GM21786 (cell line): ENCODE data around the gene TF.

Experiments
- ATAC-seq: cut with Tn5 transposase; IDR thresholded peaks from one replicate; pipeline ENCODE4 v1.9.1; 2021; ENCODE audit not compliant: unreplicated experiment

The TF gene

DNA sequence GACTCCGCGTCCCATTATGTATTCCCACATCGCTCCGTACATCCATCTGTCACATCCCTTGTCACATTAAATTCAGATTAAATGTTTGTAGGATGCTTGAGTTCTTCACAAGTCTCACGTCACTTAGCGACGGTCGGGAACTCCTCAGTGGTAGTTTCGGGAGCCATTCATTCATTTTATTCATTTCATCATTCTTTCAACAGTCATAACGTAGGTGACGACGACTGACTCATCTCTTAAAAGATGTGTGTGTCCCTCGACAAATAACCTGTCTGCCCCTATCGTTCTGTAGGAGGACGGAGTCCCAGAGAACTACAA lies 59.1 kb downstream of the TF start:
- no peak for ATAC-seq

DNA sequence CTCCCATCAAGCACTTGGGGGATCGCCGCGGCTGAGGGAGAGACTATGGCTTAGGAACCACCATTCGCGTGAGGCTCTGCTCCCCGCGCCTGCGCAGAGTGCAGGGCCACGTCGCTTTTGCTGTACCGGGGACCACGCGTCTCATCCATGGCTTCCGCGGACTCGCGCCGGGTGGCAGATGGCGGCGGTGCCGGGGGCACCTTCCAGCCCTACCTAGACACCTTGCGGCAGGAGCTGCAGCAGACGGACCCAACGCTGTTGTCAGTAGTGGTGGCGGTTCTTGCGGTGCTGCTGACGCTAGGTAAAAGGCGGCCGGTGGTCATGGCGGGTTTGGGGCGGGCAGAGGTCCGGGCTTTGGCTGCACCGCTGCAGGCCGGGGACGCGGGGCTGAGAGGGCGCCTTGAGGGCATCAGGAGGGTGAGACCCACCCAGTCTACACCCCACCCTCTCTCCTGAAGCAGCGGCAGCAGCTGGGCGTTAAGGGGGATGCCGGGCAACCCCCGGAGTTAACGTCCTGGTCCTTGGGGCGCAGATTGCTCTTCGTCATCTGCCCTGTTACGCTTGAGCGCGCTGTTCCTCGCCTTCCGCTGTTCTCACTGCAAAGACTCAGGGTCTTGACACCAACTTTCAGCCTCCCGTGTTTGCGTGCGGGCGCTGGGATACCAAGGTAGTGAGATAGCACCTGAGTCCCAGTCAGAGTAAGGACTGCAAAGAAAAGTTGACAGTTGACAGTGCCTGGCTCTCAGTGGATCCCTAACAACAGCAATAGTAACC lies 59.7 kb downstream of the TF start, which contains the start of gene SRPRB:
Gene SRPRB (plus strand): TSS at position 114 of the 774 bp plus-strand sequence. CDS start 34 bp downstream, at position 148.
- peak; percentile 96 for ATAC-seq

DNA sequence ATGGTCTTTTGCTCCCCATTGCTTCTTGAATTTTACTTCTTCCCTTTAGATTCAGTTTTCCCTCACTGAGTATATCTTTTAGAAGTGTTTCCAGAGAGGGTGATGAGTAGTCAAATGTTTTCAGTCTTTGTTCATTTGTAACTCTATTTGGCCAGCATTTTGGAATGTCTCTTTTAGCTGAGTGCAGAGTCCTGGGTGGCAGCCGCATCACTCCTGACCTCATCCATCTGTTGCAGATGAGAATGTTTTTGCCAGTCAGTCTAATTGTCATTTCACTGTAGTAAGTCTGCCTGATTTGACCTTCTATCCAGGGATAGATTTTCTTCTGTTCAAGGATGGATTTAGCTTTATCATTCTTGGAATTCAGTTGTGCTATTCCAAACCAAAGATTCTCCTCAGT lies 66.7 kb downstream of the TF start:
- no peak for ATAC-seq

DNA sequence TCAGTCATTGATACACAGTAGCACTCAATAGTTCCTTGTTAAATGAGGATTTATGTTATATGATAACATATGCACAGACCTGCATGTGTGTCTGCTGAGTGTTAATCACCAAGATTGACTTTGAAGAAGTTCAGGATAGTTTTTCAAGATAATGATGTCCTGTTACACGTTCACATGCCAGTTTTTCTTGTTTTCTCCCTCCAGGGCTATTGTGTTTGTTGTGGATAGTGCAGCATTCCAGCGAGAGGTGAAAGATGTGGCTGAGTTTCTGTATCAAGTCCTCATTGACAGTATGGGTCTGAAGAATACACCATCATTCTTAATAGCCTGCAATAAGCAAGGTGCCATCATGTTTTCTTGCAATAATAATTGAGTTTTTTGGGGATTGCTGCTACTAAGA lies 69.2 kb downstream of the TF start:
- ATAC-seq, result no peak

DNA sequence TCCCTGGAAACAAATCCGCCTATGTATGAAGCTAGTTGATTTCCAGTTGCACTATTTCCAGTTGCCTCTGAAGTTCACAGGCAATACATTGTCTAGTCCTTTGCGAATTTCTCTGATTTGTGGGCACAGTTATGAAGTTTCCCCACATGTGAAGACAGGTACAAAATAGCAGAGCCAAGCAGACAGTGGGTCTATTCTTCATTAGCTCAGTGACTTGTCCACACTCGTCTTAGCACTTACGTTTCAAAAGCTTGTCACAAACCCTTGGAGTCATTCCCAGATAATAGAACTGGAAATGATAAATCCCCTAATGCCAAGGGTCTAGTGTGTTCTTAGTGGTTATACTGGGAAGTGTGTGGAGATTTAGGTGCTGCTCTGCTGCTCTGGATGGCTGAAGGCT lies 73.9 kb downstream of the TF start:
- no peak for ATAC-seq

DNA sequence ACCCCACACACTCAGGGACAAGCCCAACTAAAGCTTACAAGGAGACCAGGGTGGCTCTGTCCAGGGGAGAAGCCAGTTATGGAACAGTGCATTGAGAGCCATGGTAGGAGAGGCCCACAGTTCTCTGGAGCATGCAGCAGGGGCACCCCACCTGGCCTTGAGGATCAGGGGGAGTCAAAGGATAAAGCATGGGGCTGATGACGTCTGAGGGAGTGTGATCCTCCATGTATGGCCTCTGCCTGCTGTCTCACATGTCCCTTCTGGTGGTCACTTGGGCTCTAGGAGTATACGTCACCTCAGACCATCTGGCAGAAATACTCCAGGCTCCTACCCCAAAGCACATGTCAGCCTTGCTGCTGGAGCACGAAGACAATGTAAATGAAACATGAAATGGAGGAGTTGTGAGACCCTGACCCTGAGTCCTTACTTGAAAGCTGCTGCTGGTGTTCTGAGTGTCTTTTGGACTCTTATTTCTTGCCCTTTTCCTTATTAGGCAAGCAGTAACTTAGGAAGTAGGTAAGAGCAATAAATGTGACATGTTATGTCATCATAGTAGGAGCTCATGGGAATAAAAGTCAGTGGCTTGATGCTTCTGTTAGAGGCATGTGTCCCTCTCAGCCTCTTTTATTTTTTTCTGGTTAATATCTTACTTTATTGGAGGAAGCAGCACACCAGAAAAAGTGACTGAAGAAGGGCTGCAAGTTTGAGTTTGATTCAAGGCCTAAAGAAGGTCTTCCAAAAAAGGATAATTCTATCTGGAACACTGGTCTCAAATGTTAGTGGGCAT lies 74.9 kb downstream of the TF start:
- ATAC-seq, result no peak

DNA sequence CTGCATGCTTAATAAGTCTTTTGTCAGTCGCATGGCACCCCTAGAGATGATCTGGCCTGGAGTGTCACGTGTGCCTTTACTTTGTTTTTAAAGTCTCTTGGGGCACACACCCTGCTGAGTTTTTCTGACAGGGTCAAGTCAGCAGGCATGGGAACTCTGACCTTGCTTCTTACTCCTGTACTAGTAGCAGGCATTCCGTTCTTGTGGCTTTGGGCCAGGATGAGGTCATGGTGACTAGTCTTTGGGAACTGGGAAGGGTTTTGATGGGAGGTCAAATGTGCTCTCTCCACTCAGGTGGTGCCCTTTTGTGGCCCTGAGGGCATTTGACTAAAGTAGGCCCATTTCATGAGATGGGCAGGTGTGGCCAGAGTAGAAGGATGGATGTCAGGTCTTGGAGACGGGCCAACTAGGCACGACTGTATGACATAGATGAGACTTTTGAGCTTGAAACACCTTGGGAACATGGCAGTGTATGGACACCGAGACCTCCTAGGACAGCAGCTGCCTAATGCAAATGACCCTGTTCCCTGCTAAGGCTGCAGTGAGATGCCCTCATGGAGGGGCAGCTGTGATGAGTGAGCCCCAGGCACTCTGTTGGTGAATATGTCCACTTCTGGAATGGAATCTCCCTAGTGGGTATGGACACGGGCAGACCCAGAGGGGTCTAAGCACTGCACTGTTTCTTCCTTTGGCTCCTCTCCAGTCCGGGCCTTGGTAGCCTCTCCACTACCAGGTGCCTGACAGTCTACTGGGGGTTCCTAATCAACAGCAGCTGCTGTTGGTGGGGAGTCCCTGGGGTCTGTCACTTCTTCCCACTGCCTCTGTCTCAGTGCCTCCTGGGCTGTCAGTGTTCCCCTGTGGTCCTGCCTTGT lies 75.8 kb downstream of the TF start:
- no peak for ATAC-seq

DNA sequence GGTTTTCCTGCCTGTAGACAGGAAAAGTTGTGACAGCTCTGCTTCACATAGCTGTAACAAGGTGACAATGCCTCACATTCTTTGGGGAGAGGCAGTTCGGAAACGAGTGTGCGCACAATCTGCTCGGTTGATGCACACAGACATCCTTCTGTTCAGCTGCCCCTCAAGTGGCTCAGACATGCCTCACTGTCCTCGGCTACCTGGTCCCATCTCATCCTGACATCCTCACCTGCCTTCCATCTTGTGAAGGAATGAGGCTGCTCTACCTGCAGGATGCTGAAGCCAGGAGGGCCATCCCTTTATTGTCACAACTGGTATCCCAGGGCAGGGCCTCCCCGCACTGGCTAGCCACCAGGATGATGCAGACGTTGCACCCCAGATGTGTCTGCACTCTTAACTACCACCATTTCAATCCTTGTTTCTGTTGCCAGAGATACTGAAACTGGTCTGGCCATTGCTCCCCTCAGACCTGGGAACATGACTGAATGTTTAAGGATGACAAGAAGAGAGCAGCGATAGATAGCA lies 78.8 kb downstream of the TF start:
- ATAC-seq, result no peak

DNA sequence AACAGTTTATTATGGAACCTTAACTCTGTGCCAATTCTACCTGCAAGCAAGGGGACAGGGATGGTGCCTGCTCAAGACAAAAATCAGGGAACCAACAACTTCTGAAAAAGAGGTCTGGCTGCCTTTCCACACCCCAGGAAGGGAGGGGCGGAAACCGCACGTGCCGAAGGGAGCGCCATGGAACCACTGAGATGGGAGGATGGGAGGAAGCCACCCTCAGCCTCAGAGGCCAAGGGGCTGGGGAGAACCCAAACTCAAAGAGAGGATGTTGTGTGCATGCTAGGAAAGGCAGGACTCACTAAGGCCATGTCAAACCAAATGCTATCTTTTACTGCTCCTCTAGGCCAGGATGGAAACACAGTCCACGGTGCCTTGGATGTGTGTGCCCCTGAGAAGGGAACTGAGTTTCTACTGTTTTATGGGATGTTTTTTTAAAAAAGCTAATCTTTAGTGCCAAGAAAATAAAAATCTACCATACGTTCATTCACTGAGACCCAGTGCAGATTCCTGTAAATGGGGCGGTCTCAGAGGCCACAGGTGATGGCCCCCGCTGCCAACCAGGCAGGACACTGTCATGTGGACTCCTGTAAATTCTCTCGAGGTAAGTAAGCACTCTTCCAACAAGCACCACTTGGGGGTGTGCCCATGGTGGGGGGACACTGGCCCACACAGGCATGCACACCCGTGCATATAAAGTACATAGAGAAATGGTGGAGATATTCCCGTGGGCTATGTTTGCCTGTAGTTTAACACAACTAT lies 80.0 kb downstream of the TF start:
- no peak for ATAC-seq

DNA sequence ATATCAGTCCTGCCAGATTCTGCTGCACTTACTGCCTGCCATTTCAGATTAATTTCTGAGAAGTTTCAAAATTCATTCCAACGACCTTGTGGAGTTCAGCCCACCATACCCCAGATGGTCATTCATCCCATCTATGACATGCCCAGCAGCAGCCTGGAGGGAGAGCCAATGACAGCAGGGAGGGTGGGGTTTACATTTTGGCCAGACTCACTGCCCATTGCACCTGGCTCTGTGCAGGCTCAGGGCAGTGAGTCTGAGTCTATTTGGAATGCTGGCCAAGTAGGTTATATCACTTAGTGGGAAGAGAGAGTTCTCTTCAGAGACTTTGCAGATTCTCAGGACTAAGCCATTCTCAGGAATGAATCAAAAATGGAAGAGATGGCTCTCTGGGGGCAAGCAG lies 80.9 kb downstream of the TF start:
- no peak for ATAC-seq

DNA sequence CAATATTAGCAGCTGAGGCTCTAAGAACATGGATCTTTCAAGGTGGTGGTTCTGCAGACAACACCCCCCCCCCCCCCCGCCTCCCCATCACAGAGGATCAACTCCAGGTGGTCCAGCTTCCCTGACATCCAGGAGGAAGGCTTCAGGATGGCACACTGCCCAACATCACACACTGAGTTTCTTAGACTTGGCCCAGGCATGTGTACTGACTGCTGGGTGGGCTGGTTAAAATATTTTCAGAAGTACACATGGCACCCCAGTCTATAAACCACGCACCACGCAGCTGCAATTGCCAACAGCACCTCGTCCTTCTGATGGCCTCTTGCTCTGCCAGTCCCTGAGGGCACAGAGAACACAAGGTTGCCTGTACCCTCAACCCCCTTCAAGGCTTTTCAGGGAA lies 81.5 kb downstream of the TF start:
- no peak for ATAC-seq

DNA sequence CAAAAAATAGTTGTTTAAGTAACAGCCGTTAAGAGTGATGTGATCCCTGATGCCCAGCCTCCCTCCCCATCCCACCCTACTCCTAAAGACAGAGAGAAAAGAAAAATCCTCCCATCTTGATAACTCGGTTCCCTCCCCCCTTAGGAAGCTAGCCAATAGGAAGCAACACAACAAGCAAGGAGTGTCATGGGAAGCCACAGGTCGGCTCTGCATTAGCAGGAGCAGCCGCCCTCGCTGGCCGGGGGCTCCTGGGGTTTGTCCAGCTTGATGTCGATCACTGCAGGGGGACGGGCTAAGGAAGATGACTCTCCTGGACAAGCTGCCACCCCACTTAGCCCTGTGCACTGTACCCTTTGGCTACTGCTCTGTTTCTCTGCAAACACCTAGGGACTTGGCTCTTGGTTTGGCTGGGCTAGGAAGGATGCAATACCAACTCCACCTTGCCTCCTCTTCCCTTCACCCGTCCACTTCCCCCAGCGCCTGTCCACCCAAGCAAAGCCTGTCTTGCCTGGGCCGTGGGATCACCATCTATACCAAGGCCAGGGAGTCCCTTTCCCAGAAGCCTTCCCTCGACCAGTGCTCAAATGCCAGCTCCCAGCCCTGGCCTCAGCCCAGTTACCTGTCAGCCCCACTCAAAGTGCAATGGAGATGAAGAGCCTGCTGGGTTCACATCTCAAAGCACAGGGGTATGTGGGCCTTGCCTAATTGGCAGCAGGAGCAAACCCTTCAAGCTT lies 82.5 kb downstream of the TF start:
- ATAC-seq, result no peak

DNA sequence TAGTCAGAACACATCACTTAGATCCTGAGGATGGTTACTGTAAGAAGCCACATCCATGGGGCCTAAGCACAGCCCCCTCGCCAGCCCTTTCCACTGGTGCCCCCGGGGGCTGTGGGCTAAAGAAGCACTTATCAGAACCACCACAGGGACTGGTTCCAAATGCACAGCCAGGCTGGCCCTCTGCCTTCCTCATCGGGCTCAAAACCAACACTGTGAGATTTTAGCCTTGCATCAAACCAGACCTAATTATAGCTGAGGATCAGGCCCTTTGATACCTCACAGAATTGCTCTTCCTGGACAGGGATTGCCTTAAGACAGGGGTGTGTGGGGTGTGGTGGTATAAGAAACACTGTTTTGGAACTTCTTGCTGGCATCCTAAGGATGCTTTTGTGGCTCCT lies 83.1 kb downstream of the TF start:
- ATAC-seq, result no peak

DNA sequence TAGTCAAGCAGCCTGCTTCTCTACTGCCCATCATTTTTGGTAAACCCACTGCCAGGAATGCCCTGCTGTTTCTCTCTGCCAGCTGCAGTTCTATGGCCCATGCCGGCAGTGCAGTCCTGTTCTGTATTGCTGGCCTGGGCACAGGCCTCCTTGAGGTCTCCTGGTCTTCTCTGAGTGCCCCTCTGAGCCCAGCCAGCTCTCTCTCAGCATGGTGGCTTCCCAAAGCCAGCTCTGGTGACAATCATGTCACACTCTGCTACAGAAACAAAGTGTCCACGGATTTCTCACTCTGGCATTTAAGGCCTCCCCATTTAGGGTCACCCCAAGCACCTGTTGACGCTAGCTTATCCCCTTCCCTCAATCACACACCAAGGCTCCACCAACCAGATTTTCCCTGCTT lies 83.9 kb downstream of the TF start:
- no peak for ATAC-seq

DNA sequence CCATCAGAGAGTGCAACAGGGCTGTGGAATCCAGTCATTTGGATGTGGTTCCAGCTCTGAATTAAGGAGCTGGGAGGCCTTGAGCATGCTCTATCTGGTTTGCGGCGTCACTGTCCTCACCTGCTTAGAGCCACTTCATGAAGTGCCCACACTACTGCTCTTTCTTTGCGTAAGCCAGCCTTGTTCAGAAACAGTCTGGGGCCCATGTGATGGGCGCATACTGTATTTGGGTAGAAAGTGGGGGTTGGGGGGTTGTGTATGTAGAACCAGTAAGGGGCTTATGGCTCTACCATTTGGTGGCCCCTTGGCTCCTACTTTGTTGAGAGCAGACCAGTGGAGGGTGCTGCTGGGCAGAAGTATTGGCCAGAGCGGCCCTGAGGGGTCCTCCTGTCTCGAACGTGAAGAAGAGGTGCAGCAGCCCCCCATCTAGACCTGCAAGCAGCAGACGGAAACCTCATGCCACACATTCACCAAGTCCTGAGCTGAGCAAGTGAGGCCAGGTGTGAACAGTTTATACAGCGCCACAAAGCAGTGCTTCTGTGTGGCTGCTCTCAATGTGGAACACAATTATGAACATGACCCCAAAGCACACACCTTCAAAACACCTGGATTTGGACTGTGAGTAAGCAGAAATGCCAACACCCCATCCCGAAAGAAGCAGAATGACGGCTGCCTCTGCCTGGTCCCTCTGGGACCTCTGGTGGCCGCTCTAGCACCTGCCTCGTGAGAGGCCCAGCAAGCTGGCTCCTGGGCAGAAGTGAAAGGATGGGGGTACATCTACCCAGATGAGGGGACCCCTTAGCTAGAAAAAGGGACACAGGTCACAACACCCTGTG lies 86.0 kb downstream of the TF start:
- ATAC-seq, result no peak

DNA sequence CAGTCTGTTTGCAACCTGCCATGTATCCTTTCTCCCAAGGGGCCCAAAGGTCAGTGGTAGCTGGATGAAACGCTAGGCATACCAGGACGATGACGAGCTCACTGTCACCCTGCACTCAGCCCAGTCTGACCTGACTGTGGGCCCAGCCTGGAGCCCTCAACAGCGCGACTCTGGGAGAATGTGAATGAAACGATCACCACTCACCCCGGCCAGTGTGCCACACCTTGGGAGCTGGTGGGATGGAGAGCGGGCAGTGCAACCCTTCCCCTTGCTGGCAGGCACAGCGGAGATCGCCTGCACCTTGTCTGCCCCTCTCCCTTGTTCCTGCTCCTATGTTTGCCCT lies 86.6 kb downstream of the TF start:
- no peak for ATAC-seq

DNA sequence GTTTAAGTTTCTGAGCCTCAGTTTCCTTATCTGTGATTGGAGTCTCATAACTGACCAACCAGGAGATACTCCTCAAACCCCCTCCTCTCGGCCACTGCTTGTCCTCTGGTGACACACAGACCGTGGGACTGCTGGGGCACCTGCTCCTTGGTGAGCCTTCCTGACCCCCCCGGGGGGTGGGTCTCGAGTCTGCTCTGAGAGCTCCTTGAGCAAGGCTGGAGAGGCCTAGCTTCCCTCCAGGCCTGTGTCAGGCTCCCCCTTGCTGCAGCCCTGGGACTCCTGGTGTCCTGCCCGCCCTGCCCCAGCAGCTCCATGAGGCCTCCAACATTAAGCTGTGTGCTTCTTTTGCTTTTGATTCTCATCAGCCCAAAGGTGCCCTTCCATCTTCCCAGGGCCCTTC lies 87.1 kb downstream of the TF start:
- no peak for ATAC-seq

DNA sequence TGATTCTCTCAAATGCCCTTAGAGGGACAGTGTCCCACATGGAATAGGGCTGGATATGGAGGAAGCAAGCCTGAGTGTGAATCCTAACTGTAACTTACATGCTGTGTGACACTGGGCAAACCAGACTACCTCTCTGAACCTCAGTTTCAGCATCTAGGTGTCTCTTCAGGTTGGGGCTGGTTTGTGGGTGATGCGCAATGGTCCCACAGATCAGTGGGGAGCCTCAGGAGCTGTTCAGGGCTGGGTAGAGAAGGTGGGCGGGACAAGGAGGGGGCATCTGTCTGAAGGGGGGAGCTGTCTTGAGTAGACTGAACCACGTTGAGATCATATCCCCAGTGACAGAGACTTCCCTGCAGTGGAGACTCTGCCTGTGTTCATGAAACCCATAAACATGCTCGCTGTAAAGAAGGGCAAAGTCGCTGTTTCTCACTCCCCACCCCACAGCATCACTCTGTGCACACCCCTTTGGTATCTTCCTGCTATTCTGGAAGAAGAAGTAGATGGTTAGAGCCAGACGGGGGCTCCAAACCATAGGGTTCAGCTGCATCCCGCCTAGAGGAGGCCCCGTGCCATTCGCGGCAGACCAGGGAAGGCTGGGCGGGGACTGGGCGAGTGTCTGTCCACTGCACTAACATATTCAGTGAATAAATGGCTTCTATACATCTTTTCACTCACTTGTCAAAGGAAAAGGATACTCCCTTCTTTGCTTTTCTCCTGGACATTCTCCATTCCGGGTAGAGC lies 87.9 kb downstream of the TF start:
- ATAC-seq, result no peak
